T-helper 2 cell treated with Interferon-gamma antibody and Interleukin-4, amounts not matched to agents 100 ng/mL and 5 ng/mL, for 36 hours (primary cell): ENCODE data around the gene LRG1. TPM values are rescaled to one million over a fixed set of nuclear protein-coding genes. Genes with fewer than 3 reads are reported as not detected.

Experiments used
- intact Hi-C: fragments of 100-400 bp; cut with micrococcal nuclease; formaldehyde crosslinking; loops from one replicate; pipeline ENCODE4 v1.15.1; 2023
- total RNA-seq: library from RNA; stranded (reverse); gene quantifications from 2 replicates; pipeline ENCODE4 v1.2.3, GENCODE V29; 2022

The LRG1 gene
- total RNA-seq, result 0.18 and 0.30 TPM in 2 replicates

- intact Hi-C loops, result no loop called here
These were observed at the start of gene LRG1 for GRCh38 chr19:4539693-4540581. LRG1 (minus strand) TSS chr19:4540036; CDS start chr19:4540013, 23 bp downstream.

GRCh38 chr19:4588291-4588761 is 48.5 kb upstream of the LRG1 start:
- intact Hi-C loops, result no loop called here

GRCh38 chr19:4587527-4587926 is 47.7 kb upstream of the LRG1 start:
- intact Hi-C loops, result no loop called here

GRCh38 chr19:4586691-4587090 is 46.9 kb upstream of the LRG1 start:
- intact Hi-C loops, result no loop called here

GRCh38 chr19:4586245-4586644 is 46.4 kb upstream of the LRG1 start:
- intact Hi-C loops, result no loop called here

- intact Hi-C loops, result no loop called here
These were observed 45.7 kb upstream of the LRG1 start for GRCh38 chr19:4585556-4585955.

GRCh38 chr19:4584670-4585460 is 45.0 kb upstream of the LRG1 start:
- intact Hi-C loops, result no loop called here

- intact Hi-C loops, result no loop called here
These were observed 44.3 kb upstream of the LRG1 start for GRCh38 chr19:4583961-4584669.

- intact Hi-C loops, result no loop called here
These were observed 43.4 kb upstream of the LRG1 start for GRCh38 chr19:4582980-4583842.

GRCh38 chr19:4581666-4582553 is 42.1 kb upstream of the LRG1 start:
- intact Hi-C loops, result no loop called here

- intact Hi-C loops, result no loop called here
These were observed 41.3 kb upstream of the LRG1 start for GRCh38 chr19:4580961-4581665.

GRCh38 chr19:4580021-4580901 is 40.4 kb upstream of the LRG1 start:
- intact Hi-C loops, result no loop called here

- intact Hi-C loops, result no loop called here
These were observed 39.6 kb upstream of the LRG1 start for GRCh38 chr19:4579389-4579788.

GRCh38 chr19:4578552-4579248 is 38.9 kb upstream of the LRG1 start:
- intact Hi-C loops, result no loop called here

- intact Hi-C loops, result no loop called here
These were observed 37.4 kb upstream of the LRG1 start for GRCh38 chr19:4577020-4577782.
